H7 (cell line): ENCODE data around the gene CHST15. TPM values are rescaled to one million over a fixed set of nuclear protein-coding genes. Genes with fewer than 3 reads are reported as not detected.

ENCODE experiments used
- DNase-seq: peaks from one replicate; pipeline ENCODE4 v3.0.0; 2012
- H3K27me3 ChIP-seq: 2 replicates; pipeline ENCODE4 v1.6.0; 2011; ENCODE audit warnings: mild to moderate bottlenecking, low read length; ENCODE audit not compliant: control insufficient read depth, insufficient read depth
- H3K36me3 ChIP-seq: replicated peaks from 2 replicates; pipeline ENCODE4 v1.5.1; 2011; ENCODE audit warnings: low read length; ENCODE audit not compliant: control insufficient read depth, insufficient read depth
- H3K4me3 ChIP-seq: 2 replicates; pipeline ENCODE4 v1.5.1; 2011; ENCODE audit warnings: low read depth, mild to moderate bottlenecking, control low read depth, low read length, moderate library complexity; ENCODE audit not compliant: insufficient read depth
- total RNA-seq: library from RNA; depleted of rRNA; stranded (reverse); fragments of >200 nt; shearing (Covaris generic); gene quantifications from 2 replicates; pipeline ENCODE4 v1.2.3, GENCODE V29; 2014

The CHST15 gene
- total RNA-seq, 1 experiment from 2014 or later = 18.4 TPM

DNA sequence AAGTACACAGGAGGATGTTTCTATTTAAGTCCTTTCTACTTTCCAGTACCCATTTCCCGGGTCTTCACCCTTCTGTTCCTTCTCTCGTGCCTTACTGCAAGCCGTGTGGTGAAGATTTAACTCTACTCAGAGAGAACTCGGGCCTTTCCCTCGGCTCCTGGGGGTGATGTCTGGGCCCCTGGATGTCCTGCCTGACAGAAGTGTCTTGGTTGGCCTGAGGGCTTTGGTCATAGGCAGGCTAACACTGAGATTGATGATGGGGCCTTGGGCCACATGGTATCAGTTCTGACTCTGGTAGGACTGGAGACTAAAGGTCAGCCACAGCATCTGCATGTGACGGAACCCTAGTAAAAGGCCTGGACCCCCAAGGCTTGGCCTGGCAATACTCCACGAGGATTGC lies 80.4 kb downstream of the CHST15 start:
- Histone ChIP-seq H3K4me3 (no peak overlapping the region), H3K36me3 (peaks cover 2% of the 10 kb centered on the region; the same call in 1 of the 2 replicates)
- no peak for DNase-seq

GRCh38 chr10:124012583-124012982 lies 80.8 kb downstream of the CHST15 start:
- H3K36me3 ChIP-seq = peaks cover 2% of the 10 kb centered on the region; the same call in 1 of the 2 replicates
- no peak overlapping the region for H3K4me3 ChIP-seq
- H3K27me3 ChIP-seq = no peaks in the 10 kb centered on the region
- DNase-seq = no peak

More for the DNA sequence above, 80.4 kb downstream of the CHST15 start:
- H3K27me3 ChIP-seq = no peaks in the 10 kb centered on the region

DNA sequence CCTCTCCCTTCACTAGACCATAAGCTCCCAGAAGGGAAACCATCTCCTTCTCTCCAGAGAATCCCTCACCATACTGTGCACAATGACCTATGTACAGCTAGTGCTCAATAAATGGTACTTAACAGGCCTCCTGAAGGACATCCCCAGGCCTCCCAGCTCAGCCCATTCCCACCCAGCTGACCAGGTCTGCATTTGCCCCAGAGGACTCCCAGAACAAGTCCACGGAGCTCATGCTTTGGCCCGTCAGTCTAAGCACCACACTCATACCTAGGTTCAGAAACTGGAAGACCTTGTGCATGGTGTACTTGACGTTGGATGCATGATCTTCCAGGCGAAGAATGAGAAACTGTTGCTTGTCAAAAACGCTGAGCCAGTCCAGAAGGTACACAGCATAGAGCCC lies 81.3 kb downstream of the CHST15 start:
- Histone ChIP-seq H3K27me3 (no peaks in the 10 kb centered on the region), H3K4me3 (no peak overlapping the region), H3K36me3 (peaks cover 2% of the 10 kb centered on the region; the same call in 1 of the 2 replicates)
- DNase-seq = no peak

DNA sequence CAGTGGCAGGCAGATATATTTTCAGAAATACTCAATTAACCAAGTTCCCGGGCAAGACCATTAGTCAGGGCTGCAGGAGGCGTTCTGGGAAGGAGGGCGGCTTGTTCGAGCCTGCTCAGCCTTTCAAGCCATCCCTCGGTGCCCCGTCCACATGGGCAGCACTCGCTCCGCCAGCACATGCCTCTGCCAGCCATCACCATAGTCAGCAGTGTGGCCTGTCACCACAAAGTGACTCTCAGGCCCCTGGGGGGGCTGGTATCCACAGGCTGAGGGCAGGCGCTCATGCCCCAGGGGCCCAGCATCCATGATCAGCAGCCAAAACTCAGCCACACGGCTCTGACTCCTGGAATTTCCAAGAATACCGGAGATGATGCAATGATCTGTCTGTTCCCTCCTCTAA lies 81.9 kb downstream of the CHST15 start:
- Histone ChIP-seq H3K4me3 (no peak overlapping the region), H3K36me3 (peaks cover 2% of the 10 kb centered on the region; the same call in 1 of the 2 replicates)
- DNase-seq = no peak

GRCh38 chr10:124010563-124011131 lies 82.8 kb downstream of the CHST15 start:
- H3K36me3 ChIP-seq = peaks cover 2% of the 10 kb centered on the region; the same call in 1 of the 2 replicates
- DNase-seq = peak; percentile 98

More for the DNA sequence above, 81.9 kb downstream of the CHST15 start:
- H3K27me3 ChIP-seq = no peaks in the 10 kb centered on the region

GRCh38 chr10:124010024-124010423 lies 83.4 kb downstream of the CHST15 start:
- Histone ChIP-seq H3K27me3 (no peaks in the 10 kb centered on the region), H3K4me3 (no peak overlapping the region), H3K36me3 (peaks cover 2% of the 10 kb centered on the region; the same call in 1 of the 2 replicates)
- DNase-seq = no peak

More at GRCh38 chr10:124010563-124011131, 82.8 kb downstream of the CHST15 start:
- Histone ChIP-seq H3K27me3 (no peaks in the 10 kb centered on the region), H3K4me3 (no peak overlapping the region)

GRCh38 chr10:124009231-124010015 lies 84.0 kb downstream of the CHST15 start:
- Histone ChIP-seq H3K4me3 (no peak overlapping the region), H3K36me3 (peaks cover 2% of the 10 kb centered on the region; the same call in 1 of the 2 replicates)
- DNase-seq = no peak

DNA sequence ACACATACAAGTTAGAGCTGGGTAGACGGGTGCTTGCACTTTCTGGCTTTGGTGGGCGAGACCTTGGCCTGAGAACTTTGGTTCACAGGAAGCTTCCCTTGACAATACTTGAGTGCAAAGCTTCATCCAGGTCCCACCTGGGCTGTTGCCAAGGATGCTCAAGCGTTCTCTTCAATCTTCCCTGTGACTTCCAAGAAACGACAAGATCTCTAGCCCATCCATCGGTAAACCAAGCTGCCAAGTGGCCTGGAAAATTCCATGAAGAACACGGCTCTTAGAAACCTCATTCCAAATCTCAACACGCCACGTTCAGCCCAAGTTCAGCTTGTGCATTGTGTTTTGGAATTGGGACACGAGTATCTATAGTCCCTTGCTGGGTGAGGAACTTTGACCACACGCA lies 84.7 kb downstream of the CHST15 start:
- DNase-seq = peak; percentile 3
- Histone ChIP-seq H3K4me3 (no peak overlapping the region), H3K36me3 (peaks cover 2% of the 10 kb centered on the region; the same call in 1 of the 2 replicates), H3K27me3 (no peaks in the 10 kb centered on the region)

More at GRCh38 chr10:124009231-124010015, 84.0 kb downstream of the CHST15 start:
- H3K27me3 ChIP-seq = no peaks in the 10 kb centered on the region

DNA sequence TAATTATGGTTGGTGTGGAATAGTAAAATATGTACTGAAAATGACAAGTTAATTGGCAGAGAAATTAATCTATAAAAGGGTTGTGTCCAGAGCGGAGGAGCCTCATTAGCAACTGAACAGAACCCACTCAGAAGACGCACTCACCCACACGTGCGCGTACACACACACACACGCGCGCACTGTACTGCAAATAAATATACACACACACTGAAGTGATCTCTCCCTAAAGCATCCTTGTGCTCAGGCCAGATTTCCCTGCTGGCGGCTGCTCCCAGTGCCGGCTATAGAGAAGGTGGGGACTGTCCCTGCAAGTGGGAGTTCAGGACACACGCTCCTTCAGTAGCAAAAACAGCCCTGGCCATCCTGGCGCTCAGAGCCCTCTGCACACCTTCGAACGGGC lies 85.2 kb downstream of the CHST15 start:
- no peaks in the 10 kb centered on the region for H3K27me3 ChIP-seq
- DNase-seq = peak; percentile 5
- no peak overlapping the region for H3K4me3 ChIP-seq
- H3K36me3 ChIP-seq = peaks cover 2% of the 10 kb centered on the region; the same call in 1 of the 2 replicates

- Histone ChIP-seq H3K4me3 (no peak overlapping the region), H3K27me3 (no peaks in the 10 kb centered on the region), H3K36me3 (peaks cover 2% of the 10 kb centered on the region; the same call in 1 of the 2 replicates)
- peak; percentile 4 for DNase-seq
Observed at GRCh38 chr10:124007773-124008145, 85.6 kb downstream of the CHST15 start.

- no peak overlapping the region for H3K4me3 ChIP-seq
- peak; percentile 13 for DNase-seq
- H3K27me3 ChIP-seq = no peaks in the 10 kb centered on the region
- H3K36me3 ChIP-seq = peaks cover 2% of the 10 kb centered on the region; the same call in 1 of the 2 replicates
Observed at GRCh38 chr10:124007102-124007772, 86.2 kb downstream of the CHST15 start.

GRCh38 chr10:124006526-124006925 lies 86.9 kb downstream of the CHST15 start:
- H3K36me3 ChIP-seq = peaks cover 2% of the 10 kb centered on the region; the same call in 1 of the 2 replicates
- DNase-seq = no peak

GRCh38 chr10:124005991-124006392 lies 87.4 kb downstream of the CHST15 start:
- peak; percentile 46 for DNase-seq
- H3K4me3 ChIP-seq = no peak overlapping the region
- H3K27me3 ChIP-seq = no peaks in the 10 kb centered on the region
- H3K36me3 ChIP-seq = peaks cover 2% of the 10 kb centered on the region; the same call in 1 of the 2 replicates

More at GRCh38 chr10:124006526-124006925, 86.9 kb downstream of the CHST15 start:
- Histone ChIP-seq H3K4me3 (no peak overlapping the region), H3K27me3 (no peaks in the 10 kb centered on the region)

DNA sequence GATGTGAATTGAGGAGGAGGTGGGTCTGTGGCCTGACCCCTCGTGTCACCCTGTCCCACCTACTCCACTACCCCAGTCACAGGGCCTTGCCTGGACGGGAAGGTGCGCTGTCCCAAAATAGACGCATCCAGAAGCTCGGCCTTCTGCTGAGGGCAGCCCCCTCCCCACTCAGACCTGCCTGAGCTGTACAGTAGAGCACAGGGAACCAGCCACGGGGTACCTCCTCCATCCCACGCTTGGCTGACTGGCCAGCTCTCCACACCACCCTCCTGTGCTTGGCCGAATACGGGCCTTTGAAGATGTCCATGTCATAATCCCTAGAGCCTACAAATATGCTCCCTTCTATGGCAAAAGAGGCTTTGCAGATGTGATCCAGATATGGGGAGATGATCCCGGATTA lies 88.3 kb downstream of the CHST15 start:
- no peak overlapping the region for H3K4me3 ChIP-seq
- H3K27me3 ChIP-seq = no peaks in the 10 kb centered on the region
- DNase-seq = peak; percentile 16
- peaks cover 2% of the 10 kb centered on the region; the same call in 1 of the 2 replicates for H3K36me3 ChIP-seq
